NOMO-1 (cell line): ENCODE results near the gene WSCD2.
A peak's percentile ranks its signal among the peaks of the same experiment; 100 is the strongest.
"Not testable (repeated sequence)": the region's sequence is repeated elsewhere in the genome, so short reads cannot be mapped to it uniquely, and the experiment has no call there.

Experiments used
- DNase-seq, 2 experiments: peaks; one replicate each; lab custom pipeline; 2025; ENCODE audit not compliant: unreplicated experiment in 2 of 2; lab: John Stamatoyannopoulos, UW

The WSCD2 gene

GRCh38 chr12:108191938-108192337, 62.9 kb downstream of the WSCD2 start:
- DNase-seq = no peak

DNA sequence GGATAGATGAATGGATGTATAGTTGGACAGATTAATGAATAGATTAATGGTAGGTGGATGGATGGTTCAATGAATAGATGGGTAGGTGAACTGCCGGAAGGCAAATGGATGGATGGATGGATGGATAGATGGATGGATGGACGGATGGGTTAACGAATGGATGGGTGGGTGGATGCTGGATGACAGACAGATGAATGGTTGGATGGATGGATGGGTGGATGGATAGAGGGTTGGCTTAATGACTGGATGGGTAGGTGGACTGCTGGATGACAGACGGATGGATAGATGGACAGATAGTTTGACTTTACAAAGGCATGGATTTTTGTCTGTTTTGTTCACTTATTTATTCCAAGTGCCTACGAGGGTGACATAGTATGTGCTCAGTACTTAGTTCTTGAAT, 64.4 kb downstream of the WSCD2 start:
- DNase-seq = no peak

GRCh38 chr12:108193917-108194316, 64.8 kb downstream of the WSCD2 start:
- no peak for DNase-seq

DNA sequence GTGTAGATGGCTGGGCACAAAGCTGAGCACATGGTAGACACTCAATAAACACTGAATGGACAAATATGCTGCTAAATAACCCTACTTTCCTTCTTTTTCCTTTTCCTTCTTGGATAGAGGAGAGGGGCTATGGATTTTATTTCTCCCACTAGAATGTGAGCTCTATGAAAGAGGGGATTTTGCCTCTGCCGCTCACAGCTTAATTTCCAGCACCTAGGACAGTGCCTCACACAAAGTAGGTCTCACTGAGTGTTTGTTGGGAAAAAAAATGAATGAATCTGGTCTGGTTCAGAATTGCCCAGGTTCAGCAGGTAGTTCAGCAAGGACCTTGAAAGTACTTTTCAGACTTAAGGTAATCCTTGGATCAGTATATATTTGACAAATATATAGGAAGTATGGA, 65.5 kb downstream of the WSCD2 start:
- no peak for DNase-seq

GRCh38 chr12:108196319-108196718, 67.2 kb downstream of the WSCD2 start:
- no peak for DNase-seq

- DNase-seq = no peak
Observed at GRCh38 chr12:108196921-108197320, 67.8 kb downstream of the WSCD2 start.

GRCh38 chr12:108198043-108198442, 69.0 kb downstream of the WSCD2 start:
- DNase-seq = no peak

GRCh38 chr12:108199106-108199505, 70.0 kb downstream of the WSCD2 start:
- no peak for DNase-seq

DNA sequence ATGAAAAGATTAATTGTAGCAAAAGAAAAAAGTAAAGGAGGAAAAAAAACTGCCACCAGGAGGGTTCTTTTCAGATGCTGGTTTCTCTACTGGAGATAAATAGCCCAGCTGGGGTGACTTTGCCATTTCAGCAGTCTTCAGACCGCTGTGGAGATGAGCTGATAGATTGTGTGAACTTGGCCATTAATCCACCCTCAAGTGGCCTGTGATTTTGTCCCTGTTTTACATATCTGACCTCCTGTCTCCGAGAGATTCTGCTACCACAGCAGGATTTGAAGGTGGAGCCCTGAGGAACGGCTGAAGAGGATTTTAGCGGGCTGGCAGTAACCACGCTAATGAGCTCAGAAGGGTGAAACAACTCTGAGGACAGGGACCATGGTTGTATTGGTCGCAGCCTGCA, 72.7 kb downstream of the WSCD2 start:
- DNase-seq = no peak

- no peak for DNase-seq
Observed at GRCh38 chr12:108204117-108204987, 75.3 kb downstream of the WSCD2 start.

GRCh38 chr12:108205864-108206263, 76.8 kb downstream of the WSCD2 start:
- DNase-seq = no peak

GRCh38 chr12:108207791-108208730, 79.0 kb downstream of the WSCD2 start:
- DNase-seq = no peak

DNA sequence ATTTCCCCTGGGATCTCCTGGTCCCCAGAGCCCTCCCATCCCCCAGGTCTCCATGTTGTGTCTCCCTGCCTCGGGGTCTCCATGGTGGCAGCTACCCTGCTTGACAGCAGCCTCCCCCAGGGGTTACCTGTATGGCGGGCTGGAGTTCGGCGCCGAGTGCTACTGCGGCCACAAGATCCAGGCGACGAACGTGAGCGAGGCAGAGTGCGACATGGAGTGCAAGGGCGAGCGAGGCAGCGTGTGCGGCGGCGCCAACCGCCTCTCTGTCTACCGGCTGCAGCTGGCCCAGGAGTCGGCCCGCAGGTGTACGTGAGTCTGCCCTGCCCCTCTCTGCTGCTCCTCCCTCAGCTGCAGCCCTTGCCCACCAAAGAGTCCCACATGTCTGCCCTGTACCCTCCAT, 80.9 kb downstream of the WSCD2 start:
- no peak for DNase-seq

DNA sequence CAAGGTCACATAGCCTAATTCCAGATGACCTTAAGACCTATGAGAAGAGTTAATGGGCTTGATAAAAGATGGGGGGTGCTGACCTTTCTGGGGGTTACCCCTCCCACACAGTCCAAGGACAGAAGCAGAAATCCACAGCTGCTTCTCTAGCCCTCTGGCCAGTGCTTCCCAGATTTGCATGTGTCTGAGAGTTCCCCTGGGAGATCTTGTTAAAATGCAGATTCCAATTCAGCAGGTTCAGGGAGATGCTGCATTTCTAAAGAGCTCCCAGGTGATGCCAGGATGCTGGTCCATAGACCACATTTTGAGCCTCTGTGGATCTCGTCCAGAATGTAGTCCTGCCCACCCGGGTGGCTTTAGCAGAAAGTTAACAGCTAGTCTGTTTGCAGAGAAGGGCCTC, 82.1 kb downstream of the WSCD2 start:
- DNase-seq = no peak

DNA sequence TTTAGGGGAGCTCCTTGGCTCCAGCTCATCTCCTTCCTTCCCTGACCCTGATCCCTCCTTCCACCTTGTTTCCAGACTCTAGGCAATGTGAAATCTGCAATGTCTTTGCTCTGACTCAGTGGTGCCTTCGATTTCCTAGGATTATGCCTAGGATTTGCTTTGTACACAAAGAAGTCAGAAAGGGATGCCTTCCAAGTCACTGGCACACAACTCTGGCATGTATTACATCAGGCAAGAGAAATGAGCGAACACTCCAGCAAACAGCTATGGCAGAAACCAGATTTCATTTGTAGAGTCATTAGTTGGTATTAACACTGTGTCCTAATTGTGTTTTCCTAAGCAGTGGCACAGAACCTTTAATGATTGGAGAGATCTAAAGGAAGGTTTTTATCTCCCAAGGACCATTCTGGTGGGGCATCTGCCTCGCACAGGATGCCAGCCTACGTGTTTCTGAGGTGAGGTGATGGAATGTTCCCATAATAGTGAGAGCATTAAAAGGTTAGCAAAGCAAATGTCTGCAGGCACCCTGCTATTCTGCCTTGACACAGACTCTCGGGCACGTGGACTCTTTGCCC, 84.9 kb downstream of the WSCD2 start:
- no peak for DNase-seq

GRCh38 chr12:108214486-108214885, 85.4 kb downstream of the WSCD2 start:
- DNase-seq = peak in 1 of 2 experiments; percentile 17

DNA sequence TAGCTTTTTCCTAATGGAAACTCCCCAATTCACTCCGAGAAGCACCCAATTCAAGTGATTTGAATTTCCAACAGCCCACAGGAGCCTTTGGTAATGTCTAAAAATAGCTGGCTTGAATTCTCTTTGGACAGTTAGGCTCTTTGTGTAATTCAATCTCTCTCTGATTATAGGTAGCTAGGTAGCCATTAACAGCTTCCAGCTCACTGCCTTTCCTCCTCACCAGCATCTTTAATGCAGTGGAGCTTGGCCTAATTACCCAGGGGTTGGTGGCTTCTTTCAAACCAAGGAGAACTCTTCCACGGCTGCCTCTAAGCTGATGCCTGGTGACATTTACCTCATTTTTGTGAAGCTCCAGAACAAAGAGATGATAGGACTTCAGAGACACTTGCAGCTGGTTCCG, 86.4 kb downstream of the WSCD2 start:
- DNase-seq = no peak

GRCh38 chr12:108218921-108219320, 89.8 kb downstream of the WSCD2 start:
- no peak for DNase-seq

- not testable (repeated sequence) for DNase-seq
Observed at GRCh38 chr12:108225101-108225500, 96.0 kb downstream of the WSCD2 start.

GRCh38 chr12:108226866-108227265, 97.8 kb downstream of the WSCD2 start:
- no peak for DNase-seq

DNA sequence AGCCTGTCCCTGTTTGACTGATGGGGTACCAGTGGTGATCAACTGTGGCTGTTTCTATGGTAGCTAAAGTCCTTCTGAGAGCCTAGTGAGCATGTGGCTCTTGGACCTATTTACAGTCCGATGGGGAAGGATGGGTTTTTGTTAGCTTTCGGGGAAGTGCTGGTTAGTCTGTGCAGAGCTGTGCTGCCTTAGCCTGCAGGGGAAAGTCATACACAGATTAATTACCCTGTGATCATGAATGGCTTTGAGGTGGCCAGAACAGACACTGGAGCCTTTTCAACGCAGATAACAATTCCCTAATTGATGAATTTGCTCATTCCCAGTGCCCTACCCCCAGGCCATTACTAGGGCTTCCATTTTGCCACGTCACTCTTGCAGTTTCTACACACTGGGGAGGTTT, 99.7 kb downstream of the WSCD2 start:
- no peak for DNase-seq
